ENCODE results near the gene LRP11.
"Not testable (repeated sequence)": the region's sequence is repeated elsewhere in the genome, so short reads cannot be mapped to it uniquely, and the experiment has no call there.

LRP11 gene

DNA sequence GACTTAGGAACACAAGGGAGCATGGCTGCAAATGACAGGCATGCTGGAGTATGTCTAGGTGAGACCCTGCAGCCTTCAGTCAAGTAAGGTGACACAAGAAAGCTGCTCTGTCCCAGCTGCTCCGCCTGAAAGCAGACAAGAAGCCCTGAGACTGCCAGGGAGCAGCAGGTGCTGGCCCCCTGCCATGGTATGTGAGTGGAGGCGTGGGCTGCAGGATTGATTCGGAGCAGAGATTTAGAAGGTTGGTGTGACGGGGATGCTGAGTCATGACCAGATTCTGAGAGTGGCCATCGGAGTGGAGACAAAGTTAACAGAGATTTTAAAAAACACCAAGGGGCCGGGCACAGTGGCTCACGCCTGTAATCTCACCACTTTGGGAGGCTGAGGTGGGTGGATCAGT, 17.8 kb downstream of the LRP11 start:
- peak; percentile 63 for DNase-seq (ENCODE audit: low spot score)
- CTCF ChIA-PET, result no interaction called here
- peak overlapping the region; percentile 88 for H3K27ac ChIP-seq
- POLR2A ChIA-PET (ENCODE audit: low non-redundant PET), result interaction anchor here (0.8 kb wide), 1 partner anchor 17 kb away, joined by 3 read pairs; no protein-coding TSS in a partner anchor
- TF ChIP-seq, protein P1, sequence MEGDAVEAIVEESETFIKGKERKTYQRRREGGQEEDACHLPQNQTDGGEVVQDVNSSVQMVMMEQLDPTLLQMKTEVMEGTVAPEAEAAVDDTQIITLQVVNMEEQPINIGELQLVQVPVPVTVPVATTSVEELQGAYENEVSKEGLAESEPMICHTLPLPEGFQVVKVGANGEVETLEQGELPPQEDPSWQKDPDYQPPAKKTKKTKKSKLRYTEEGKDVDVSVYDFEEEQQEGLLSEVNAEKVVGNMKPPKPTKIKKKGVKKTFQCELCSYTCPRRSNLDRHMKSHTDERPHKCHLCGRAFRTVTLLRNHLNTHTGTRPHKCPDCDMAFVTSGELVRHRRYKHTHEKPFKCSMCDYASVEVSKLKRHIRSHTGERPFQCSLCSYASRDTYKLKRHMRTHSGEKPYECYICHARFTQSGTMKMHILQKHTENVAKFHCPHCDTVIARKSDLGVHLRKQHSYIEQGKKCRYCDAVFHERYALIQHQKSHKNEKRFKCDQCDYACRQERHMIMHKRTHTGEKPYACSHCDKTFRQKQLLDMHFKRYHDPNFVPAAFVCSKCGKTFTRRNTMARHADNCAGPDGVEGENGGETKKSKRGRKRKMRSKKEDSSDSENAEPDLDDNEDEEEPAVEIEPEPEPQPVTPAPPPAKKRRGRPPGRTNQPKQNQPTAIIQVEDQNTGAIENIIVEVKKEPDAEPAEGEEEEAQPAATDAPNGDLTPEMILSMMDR (conservative IDR thresholded peaks at IDR 0.05; ENCODE audit: low read depth), result no peak

DNA sequence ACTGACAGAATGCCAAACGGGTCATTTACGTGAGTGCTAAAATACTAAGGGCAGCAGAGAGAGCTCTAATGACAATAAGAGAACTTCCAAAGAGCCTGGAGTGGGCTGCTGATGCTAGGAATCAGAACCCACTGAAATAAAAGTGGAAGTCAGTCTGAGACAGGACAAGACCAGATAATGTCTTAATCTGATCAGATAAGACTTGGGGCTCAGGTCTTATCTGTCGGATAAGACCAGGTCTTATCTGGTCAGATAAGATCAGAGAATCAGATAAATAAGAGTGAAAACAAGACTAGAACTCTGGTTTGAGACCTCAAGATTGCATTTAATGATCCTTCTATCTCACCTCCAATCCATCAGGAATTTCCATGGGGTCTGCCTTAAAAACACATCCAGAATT, 18.6 kb downstream of the LRP11 start:
- TF ChIP-seq, protein P1 (conservative IDR thresholded peaks at IDR 0.05; ENCODE audit: low read depth), result no peak
- no peak for DNase-seq (ENCODE audit: low spot score)
- peak overlapping the region; percentile 88 for H3K27ac ChIP-seq
- ChIA-PET POLR2A (ENCODE audit: low non-redundant PET) (no interaction called here), CTCF (interaction anchor here (0.6 kb wide), 1 partner anchor 171 kb away, joined by 3 read pairs; no protein-coding TSS in a partner anchor)

DNA sequence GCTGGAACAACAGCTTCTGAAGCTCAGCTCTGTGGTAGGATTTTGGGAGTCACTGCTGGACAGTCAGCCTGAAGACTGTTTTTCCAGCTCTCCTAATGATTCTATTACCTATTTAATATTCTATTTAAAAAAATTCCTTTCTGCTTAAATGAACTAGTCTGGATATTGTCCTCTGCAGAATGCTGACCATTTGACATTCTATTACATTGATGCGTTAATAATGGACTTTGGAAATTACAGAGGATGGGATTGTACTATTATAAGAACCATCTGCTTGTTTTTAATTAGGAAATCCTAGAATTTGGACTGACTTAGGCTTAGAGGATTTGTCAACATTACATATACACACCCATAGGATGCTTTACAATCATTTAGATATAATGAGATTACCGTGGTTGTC, 19.7 kb downstream of the LRP11 start:
- ChIA-PET POLR2A (ENCODE audit: low non-redundant PET) (no interaction called here), CTCF (no interaction called here)
- H3K27ac ChIP-seq, result peak overlapping the region; percentile 44
- DNase-seq (ENCODE audit: low spot score), result no peak
- TF ChIP-seq, protein P1 (conservative IDR thresholded peaks at IDR 0.05; ENCODE audit: low read depth), result no peak

DNA sequence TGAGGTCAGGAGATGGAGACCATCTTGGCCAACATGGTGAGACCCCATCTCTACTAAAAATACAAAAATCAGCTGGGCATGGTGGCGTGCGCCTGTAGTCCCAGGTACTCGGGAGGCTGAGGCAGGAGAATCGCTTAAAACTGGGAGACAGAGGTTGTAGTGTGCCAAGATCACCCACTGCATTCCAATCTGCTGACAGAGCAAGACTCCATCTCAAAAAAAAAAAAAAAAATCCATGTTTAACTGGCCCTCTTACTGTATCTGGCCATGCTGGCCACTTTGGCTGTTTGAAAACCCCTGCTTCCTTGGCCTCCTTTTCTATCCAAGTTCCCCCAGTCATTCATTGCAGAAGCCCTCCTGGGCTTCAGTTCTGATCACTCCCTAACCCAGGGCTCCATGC, 20.1 kb downstream of the LRP11 start:
- CTCF ChIA-PET; DNase-seq (ENCODE audit: low spot score); POLR2A ChIA-PET (ENCODE audit: low non-redundant PET): not testable (repeated sequence)
- peak overlapping the region; percentile 44 for H3K27ac ChIP-seq

DNA sequence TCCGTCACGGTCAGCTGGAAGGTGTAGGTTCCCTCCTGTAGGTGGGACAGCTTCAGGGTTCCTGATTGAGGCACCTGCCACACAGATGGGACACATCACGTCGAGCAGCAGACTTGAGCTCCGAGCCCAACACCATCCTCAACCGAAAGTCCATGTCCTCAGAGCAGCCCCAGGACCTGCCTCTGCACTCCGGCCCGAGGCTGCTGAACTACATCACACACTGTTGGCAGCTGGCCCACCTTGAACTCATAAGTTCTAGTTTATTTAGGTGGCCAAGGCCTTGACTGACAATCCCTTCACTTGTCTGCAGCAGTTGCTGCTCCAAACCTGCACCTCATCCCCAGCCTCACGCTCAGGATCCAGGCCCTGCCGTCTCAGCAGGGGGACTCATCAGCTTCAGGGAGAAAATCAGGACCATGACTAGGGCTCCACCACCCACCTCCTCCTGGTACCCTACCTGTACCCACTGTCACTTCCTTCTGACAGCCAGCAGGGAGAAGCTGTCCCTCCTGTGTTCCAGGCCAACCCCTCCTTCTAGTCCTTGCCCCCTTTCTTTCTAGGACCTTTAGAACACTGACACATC, 21.0 kb downstream of the LRP11 start:
- no peak for DNase-seq (ENCODE audit: low spot score)
- ChIA-PET POLR2A (ENCODE audit: low non-redundant PET) (no interaction called here), CTCF (no interaction called here)
- TF ChIP-seq, protein P1 (conservative IDR thresholded peaks at IDR 0.05; ENCODE audit: low read depth), result no peak
- H3K27ac ChIP-seq, result peak overlapping the region; percentile 44

DNA sequence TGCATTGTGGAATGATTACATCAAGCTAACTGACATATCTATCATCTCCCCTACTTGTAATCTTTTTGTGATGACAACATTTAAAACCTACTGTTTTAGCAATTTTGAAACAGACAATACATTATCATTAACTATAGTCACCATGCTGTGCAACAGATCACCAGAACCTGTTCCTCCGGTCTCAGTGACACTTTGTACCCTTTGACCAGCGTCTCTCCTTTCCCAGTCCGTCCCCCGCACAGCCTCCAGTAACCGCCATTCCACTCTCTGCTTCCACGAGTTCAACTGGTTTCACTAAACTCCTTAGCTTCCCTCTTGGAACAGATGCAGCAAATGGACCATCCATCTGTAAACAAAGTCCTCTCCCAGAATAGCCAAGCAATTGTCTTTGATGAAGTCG, 21.8 kb downstream of the LRP11 start:
- POLR2A ChIA-PET (ENCODE audit: low non-redundant PET), result no interaction called here
- H3K27ac ChIP-seq, result peak overlapping the region; percentile 44; the same call in 1 of the 2 replicates
- CTCF ChIA-PET, result interaction anchor here (0.6 to 0.8 kb wide), 3 partner anchors 14 to 715 kb away, joined by 3 to 5 read pairs (median 3); no protein-coding TSS in a partner anchor
- DNase-seq (ENCODE audit: low spot score), result no peak
- TF ChIP-seq, protein P1 (conservative IDR thresholded peaks at IDR 0.05; ENCODE audit: low read depth), result no peak

DNA sequence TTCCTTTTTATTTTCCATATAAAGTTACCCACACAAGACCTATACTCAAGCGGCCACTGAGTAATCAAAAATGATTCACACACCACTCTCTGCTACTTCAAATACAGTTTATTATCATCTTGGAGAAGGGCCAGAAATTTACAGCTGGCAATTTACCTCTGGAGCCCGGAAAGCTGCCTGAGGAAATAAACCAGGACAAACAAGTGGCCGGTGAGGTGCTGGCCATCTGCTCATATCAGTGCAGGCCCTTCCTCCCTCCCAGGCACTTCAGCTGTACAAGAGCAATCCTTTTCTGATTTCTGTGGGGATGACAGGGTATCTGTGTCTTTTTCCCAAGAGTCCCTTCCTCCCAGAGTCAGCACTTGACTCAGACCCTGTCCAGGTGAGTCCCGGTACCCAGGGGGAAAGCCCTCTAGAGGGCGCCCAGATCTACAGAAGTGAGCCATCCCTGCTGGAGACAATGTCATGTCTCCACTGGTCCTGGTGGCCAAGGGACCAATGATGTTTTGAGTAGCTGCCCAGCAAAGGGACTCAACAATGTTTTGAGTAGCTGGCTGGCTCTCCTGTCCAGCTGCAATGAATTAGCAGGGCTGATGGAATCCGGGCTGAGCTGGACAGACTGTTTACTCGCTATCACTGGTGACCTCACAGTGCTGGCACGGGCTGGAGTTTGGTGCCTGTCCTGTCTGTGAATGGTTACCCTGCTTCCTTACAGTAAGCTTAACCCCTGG, 23.6 kb downstream of the LRP11 start:
- TF ChIP-seq, protein P1 (conservative IDR thresholded peaks at IDR 0.05; ENCODE audit: low read depth), result peak; percentile 82
- DNase-seq (ENCODE audit: low spot score), result peak; percentile 92
- peak overlapping the region; percentile 50 for H3K27ac ChIP-seq
- POLR2A ChIA-PET (ENCODE audit: low non-redundant PET), result no interaction called here
- CTCF ChIA-PET, result interaction anchor here (0.6 to 1.5 kb wide), 8 partner anchors 9 to 84 kb away, joined by 3 to 6 read pairs (median 4); no protein-coding TSS in a partner anchor
